ENCODE results near the gene LRRC8E.

DNA sequence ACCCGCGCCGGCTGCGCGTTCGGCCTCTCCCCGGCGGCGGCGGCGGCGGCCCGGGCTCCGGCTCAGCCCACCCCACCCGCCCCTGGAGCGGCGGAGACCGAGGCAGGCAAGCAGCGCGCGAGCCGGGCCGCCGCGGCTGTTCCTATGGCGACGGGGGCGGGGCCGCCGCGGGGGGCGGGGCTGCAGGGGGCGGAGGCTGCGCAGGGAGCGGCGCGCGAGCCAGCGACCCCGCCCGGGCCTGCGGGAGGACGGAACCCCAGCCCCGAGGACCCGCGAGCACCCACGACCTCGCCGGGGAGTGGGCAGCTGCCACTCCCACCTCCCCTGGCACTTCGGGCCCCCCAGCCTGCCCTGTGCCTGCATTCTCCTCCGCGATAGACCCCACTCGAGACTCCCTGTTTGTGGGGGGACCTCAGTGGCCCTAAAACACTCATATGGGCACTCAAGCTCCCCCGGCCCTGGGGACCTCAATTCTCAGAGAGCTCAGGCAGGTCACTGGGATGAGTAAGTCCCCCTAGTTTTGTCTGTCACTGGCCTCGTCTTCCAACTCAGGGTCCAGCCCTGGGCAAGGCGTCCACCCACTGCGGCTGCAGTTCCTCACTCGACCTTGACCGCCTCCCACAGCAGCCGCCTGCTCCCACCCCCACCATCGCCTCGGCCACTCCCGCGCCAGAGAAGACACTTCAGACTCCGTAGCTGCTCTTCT, 37.9 kb downstream of the LRRC8E start, which contains the start of gene CTXN1:
- TF ChIP-seq, protein P1, sequence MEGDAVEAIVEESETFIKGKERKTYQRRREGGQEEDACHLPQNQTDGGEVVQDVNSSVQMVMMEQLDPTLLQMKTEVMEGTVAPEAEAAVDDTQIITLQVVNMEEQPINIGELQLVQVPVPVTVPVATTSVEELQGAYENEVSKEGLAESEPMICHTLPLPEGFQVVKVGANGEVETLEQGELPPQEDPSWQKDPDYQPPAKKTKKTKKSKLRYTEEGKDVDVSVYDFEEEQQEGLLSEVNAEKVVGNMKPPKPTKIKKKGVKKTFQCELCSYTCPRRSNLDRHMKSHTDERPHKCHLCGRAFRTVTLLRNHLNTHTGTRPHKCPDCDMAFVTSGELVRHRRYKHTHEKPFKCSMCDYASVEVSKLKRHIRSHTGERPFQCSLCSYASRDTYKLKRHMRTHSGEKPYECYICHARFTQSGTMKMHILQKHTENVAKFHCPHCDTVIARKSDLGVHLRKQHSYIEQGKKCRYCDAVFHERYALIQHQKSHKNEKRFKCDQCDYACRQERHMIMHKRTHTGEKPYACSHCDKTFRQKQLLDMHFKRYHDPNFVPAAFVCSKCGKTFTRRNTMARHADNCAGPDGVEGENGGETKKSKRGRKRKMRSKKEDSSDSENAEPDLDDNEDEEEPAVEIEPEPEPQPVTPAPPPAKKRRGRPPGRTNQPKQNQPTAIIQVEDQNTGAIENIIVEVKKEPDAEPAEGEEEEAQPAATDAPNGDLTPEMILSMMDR (IDR thresholded peaks at IDR 0.05): no peak
- TF ChIP-seq EP300 (IDR thresholded peaks at IDR 0.05) (no peak), POLR2A (IDR thresholded peaks at IDR 0.05) (no peak)

Measured in stomach (tissue), 4 donors.